NCI-H446 treated with DMSO at 0.1 percent for 48 hours (cell line): ENCODE results near the gene JTB.

ENCODE experiments used
- DNase-seq: peaks from one replicate; lab custom pipeline; 2025; lab: John Stamatoyannopoulos, UW

The JTB gene

DNA sequence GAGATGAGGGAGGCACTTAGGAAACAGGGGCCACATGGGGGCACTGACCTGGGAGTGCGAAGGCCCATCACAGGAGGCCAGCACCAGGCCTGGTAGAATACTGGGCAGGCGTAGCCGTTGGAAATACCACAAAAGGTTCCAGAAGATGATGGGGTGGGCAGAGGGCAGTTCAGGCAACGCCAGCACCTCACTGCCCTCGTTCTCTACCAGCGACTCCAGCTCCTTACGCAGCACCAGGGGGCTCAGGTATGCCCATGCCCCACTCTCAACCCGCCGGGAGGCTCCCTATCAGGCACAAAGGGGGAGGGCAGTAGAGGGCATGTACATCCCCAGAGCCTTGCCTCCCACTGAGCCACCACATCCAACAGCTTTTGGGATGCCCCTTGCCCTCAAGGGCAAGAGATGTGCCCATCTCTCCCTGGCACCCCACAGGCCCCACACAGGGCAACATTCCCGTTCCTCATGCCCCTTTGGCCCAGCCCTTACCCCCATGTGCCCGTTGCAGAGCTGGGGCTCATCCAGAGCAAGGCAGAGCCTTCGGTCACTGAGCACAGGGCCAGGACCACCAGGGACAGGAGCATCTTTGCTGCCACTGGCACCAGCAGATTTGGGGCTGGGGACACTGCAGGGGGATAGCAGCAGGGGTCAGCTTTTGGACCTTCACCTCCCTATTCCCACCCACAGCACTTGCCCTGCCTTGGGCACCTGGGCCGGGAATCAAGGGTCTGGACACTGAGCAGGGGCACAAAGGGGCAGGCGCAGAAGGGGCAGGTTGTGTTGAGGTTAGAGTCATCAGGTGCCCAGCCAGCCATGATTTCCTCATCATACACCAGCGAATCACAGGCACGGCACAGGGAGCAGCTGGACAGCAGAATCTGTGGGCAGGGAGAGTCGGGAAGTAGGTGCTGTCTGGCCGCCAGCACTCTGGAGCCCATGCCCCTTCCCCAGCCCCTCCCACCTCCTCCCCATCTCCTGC is 45.0 kb downstream of the JTB start:
- DNase-seq: no peak

DNA sequence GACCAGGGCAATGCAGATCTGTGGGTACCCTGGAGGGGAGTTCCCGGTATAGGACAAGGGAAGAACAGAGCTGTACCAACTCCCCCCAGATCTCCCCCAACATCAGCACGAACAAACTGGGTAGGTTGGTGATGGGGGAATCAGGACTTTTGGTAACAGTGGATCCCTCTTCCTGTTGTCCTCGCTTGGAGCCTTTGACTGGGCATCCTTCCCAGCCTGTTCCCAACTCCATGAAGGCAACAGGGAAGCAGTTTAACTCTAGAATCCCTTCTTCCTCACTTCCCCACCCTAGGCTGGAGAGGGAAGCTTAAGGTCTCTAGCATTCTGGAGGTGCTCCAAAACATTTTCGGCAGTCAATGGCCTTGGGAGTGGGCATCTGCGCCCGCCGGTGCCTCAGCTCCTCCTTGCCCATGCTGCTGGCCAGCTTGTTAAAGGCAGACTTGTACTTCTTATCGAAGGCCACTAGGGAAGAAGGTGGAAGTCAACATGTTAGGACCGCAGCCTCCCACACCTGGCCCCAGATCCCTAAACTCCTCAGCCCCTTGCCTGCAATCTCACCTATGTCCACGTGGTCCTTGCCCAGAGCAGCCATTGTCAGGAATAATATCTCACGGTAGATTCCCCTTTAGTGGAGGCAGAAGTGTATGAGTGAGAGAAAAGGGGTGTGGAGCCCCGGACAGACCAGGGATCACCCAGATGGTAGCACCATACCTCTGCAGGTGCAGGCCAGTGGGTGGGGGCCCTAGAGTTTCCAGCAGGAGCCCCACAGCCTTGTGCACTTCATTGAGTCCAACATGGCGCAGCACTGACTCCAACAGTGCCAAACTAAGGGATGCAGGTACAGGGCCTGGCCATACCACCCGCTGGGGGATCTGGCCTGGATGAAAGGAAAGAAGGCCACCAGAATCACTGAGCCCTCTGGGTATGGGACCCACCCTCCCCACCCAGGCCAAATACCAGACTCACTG is 47.2 kb downstream of the JTB start:
- no peak for DNase-seq

DNA sequence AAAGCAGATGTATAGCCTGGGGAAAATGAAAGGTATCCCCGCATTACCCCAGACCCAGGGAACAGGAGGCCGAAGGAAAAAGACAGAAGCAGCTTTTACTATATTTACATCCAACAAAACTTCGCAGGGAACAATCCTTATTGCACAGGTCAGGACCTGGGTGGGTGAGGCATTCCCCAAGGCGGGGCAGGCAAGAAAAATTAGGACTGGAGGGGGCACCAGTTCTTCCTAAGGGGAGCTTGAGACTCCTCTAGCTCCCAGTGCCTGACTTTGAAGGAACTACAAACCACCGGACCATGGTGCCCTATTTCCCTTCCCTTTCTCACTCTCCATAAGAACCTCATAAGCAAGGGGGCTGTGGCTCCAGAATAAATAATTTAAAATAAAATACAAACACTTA is 48.0 kb downstream of the JTB start:
- no peak for DNase-seq

DNA sequence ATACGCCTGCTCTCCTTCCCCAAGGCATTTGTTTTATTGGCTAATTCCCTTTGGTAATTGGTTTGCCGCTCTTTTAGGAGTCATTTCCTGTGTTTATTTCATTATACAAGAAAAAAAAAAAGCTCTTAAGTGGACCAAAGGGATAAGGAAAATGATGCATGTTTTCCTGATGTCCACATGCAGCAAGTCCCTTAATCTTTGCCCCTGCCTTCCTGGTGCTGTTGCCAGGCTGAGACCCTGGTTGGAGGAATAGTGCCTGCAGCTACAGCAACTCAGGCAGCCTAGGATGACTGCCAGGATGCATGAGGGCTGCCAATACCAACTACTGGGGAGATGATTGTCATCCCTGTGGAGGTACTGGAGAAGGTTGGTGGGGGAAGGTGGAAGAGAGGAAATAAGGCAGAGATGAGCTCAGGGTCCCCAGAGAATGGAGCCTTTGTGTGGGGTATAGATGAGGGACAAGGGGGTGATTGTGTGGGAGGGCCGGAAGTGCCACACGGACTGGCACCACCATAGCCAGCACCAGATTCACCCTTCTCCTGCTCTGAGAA is 48.6 kb downstream of the JTB start:
- DNase-seq: no peak

DNA sequence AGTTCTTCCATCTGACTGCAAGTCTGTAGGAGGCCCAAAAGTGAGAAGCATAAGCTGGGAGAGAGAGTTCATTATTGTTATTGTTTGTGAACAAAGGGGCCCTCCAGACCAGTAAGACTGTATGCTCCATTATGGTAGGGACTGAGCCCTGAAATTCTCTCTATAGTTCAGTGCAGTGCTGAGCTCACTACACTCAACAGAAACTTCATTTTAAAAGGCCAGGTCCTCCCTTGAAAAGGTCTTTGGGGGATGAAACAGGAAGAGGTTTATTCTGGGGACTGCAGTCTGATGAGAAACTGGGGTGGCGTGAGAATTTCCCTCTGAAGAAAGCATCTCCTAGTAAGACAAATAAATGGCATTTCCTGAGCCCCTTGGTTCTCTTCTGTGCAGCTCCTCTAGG is 49.2 kb downstream of the JTB start:
- no peak for DNase-seq

DNA sequence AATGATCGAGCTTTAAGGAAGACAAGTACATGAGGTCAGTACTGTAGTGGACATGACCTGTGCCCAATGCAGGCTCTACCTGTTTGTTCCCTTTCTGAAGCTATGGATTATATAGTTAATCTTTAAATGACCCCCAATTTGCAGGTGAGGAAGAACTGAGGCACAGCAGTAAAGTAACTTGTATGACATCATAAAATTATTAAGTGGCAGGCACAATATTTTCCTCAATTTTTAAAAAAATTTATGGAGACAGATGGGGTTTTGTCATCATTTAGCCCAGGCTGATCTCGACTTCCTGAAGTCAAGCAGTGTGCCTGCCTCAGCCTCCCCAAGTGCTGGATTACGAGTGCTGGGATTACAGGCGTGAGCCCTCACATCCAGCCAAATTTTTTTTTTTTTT is 51.1 kb downstream of the JTB start:
- no peak for DNase-seq
